Neural crest cell (in vitro differentiated cells): ENCODE data around the gene DPT. TPM values are rescaled to one million over a fixed set of nuclear protein-coding genes. Genes with fewer than 3 reads are reported as not detected.

ENCODE experiments used
- DNase-seq: peaks from one replicate; pipeline ENCODE4 v3.0.0; 2021; ENCODE audit warnings: low read depth, mixed read lengths, low spot score
- H3K27ac Mint-ChIP-seq: one replicate; pipeline ENCODE4 v1.8.0; 2021; ENCODE audit warnings: mild to moderate bottlenecking, mixed read lengths; ENCODE audit not compliant: unreplicated experiment
- H3K27me3 Mint-ChIP-seq: 2 replicates; pipeline ENCODE4 v1.8.0; 2021; ENCODE audit warnings: low read depth, mild to moderate bottlenecking, mixed read lengths
- H3K36me3 Mint-ChIP-seq: 2 replicates; pipeline ENCODE4 v1.8.0; 2021; ENCODE audit warnings: low read depth, mild to moderate bottlenecking, mixed read lengths
- H3K4me1 Mint-ChIP-seq: 2 replicates; pipeline ENCODE4 v1.8.0; 2021; ENCODE audit warnings: mixed read lengths
- H3K4me3 Mint-ChIP-seq: one replicate; pipeline ENCODE4 v1.8.0; 2021; ENCODE audit warnings: mild to moderate bottlenecking, mixed read lengths
- H3K9me3 Mint-ChIP-seq: 2 replicates; pipeline ENCODE4 v1.8.0; 2021; ENCODE audit warnings: mixed read lengths
- total RNA-seq: library from RNA; stranded (reverse); gene quantifications from 2 replicates; pipeline ENCODE4 v1.2.1, GENCODE V29; 2021
- TF ChIP-seq, protein P1 (sequence below): fragments of 200-600 bp; sonication (generic); conservative IDR thresholded peaks from 2 replicates; pipeline ENCODE4 v1.5.0; 2021; ENCODE audit warnings: antibody characterized with exemption, mild to moderate bottlenecking

Gene DPT
- total RNA-seq, 1 donor from 2014 or later, result not detected

DNA sequence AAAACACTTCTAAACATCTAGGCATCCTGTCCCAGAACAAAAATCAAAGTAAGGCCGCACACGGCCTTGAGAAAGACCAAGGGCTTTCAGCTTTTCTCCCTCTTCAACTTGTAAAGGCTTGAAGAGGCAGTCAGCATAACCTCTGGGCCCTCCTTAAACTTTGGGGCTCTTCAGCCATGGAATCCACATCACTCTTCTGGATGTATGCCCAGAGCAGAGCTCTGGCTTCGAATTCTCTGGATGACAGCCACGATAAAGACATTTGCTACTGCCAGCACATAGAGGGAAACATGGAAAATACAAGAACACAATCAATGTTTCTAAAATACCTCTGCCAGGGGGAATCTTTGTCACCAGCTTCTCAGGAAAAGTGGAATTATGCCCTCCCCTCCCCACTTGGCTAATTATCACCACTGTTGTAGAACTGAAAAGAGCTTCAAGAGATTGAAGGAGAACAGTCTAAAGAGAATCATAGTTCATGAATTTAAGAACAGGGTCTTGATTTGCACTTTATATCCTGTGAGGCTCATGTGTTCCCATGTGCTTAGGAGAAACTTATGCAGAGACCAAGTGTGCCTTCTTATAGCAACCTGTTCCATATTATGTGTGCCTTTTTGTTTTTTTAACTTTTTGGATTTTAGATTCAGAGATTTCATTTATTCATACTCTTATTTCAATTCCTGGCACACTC is 39.0 kb upstream of the DPT start:
- no peak overlapping the region for H3K4me3 Mint-ChIP-seq
- H3K36me3 Mint-ChIP-seq, result no peaks in the 10 kb centered on the region
- H3K27me3 Mint-ChIP-seq, result no peaks in the 10 kb centered on the region
- H3K27ac Mint-ChIP-seq, result no peak overlapping the region
- TF ChIP-seq, protein P1, sequence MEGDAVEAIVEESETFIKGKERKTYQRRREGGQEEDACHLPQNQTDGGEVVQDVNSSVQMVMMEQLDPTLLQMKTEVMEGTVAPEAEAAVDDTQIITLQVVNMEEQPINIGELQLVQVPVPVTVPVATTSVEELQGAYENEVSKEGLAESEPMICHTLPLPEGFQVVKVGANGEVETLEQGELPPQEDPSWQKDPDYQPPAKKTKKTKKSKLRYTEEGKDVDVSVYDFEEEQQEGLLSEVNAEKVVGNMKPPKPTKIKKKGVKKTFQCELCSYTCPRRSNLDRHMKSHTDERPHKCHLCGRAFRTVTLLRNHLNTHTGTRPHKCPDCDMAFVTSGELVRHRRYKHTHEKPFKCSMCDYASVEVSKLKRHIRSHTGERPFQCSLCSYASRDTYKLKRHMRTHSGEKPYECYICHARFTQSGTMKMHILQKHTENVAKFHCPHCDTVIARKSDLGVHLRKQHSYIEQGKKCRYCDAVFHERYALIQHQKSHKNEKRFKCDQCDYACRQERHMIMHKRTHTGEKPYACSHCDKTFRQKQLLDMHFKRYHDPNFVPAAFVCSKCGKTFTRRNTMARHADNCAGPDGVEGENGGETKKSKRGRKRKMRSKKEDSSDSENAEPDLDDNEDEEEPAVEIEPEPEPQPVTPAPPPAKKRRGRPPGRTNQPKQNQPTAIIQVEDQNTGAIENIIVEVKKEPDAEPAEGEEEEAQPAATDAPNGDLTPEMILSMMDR, result no peak
- no peaks in the 10 kb centered on the region for H3K4me1 Mint-ChIP-seq
- no peak for DNase-seq
- H3K9me3 Mint-ChIP-seq, result peaks cover 3% of the 10 kb centered on the region

DNA sequence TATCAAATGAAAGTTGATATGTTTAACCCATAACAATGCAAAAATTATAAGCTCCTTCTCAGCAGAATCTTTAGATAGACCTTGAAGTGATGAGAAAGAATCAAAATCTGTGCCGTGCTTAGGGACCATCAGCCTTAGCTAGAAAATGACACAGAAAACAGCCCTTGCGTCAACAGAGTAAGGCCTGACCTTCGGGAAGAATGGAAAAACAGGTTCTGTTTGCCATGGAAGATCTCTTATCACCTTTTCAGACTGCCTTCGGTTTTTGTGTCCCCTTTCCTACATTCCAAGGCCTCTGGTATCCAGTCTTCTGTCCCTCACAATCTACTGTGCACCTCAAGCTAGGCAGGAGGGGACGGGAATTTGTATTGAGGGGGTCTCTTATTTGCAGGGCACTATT is 37.6 kb upstream of the DPT start:
- H3K27ac Mint-ChIP-seq, result no peak overlapping the region
- H3K4me1 Mint-ChIP-seq, result no peaks in the 10 kb centered on the region
- TF ChIP-seq, protein P1, result no peak
- DNase-seq, result no peak
- no peaks in the 10 kb centered on the region for H3K36me3 Mint-ChIP-seq
- H3K4me3 Mint-ChIP-seq, result no peak overlapping the region
- H3K9me3 Mint-ChIP-seq, result peaks cover 3% of the 10 kb centered on the region
- no peaks in the 10 kb centered on the region for H3K27me3 Mint-ChIP-seq

DNA sequence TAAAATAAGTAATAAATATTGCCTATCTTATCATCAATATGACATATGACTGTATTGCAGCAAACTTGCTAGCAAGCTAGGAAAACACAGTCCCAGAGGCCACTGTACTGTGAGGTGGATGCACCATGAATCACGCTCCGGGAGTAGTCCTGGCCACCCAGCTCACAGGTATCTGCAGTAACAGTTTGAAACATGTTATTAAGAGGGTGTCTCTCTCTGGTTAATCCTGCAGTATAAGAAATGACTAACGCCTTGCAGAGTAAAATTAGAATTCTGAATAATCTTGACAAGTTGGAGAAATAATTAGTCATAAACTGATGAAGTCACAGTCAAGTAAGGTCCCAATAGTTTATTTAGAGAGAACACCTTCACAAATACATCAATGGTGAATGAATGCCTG is 34.0 kb upstream of the DPT start:
- Mint-ChIP-seq H3K4me1 (no peaks in the 10 kb centered on the region), H3K27ac (no peak overlapping the region), H3K9me3 (peaks cover 3% of the 10 kb centered on the region), H3K27me3 (no peaks in the 10 kb centered on the region), H3K36me3 (no peaks in the 10 kb centered on the region), H3K4me3 (no peak overlapping the region)
- DNase-seq, result no peak
- TF ChIP-seq, protein P1, result no peak

DNA sequence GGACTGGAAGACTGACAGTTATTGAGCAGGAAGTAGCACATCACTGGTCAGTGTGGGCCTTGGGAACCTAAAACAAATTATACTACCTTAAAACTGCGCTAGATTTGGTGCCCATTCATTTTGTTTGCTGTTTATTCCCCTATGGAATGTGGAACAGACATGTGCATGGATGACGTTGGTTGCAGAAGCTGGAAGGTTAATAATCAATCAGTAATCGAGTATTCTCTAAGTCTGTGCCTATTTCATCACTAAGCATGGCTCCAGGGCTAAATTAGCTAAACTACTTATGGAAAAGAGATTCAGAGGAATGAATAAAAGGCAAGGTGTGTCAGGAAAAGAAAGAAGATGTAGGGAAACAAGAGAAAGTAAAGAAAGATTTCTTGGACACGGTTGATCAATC is 33.5 kb upstream of the DPT start:
- Mint-ChIP-seq H3K4me1 (no peaks in the 10 kb centered on the region), H3K4me3 (no peak overlapping the region), H3K9me3 (peaks cover 3% of the 10 kb centered on the region), H3K36me3 (no peaks in the 10 kb centered on the region), H3K27ac (no peak overlapping the region), H3K27me3 (no peaks in the 10 kb centered on the region)
- TF ChIP-seq, protein P1, result no peak
- DNase-seq, result no peak

DNA sequence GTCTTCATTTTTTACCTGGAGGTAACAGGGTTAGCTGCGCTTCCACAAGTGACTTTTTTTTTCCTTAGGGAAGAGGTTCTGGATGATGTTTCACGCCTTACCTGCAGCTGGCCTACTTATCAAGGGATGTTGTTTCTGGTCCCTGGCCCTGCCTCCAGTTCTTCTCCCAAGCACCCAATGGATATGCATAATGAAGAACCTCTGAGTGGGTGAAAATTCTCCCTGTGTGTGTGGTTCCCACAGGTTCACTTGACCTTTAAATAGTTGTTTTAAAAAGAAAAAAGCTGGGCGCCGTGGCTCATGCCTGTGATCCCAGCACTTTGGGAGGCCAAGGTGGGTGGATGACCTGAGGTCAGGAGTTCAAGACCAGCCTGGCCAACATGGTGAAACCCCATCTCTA is 31.8 kb upstream of the DPT start:
- TF ChIP-seq, protein P1, result no peak
- Mint-ChIP-seq H3K27me3 (no peaks in the 10 kb centered on the region), H3K36me3 (no peaks in the 10 kb centered on the region), H3K4me1 (peaks cover 3% of the 10 kb centered on the region), H3K27ac (no peak overlapping the region), H3K4me3 (no peak overlapping the region), H3K9me3 (peaks cover 3% of the 10 kb centered on the region)
- no peak for DNase-seq
